ENCODE results near the gene SBK1. TPM values are rescaled to one million over a fixed set of nuclear protein-coding genes. Genes with fewer than 3 reads are reported as not detected.

Gene SBK1
- total and polyA plus RNA-seq, 5 donors from 2014 or later = 2.0 to 20.2 (median 3.4) TPM

- H3K4me1 Mint-ChIP-seq = peaks cover 0 to 17% (median 5%) of the 10 kb centered on the region in 4 donors
- Histone ChIP-seq H3K27me3 (ENCODE audit: control insufficient read depth, insufficient read depth, low read length) (no peaks in the 10 kb centered on the region), H3K27ac (ENCODE audit: insufficient read depth, low read length, poor library complexity, severe bottlenecking) (no peak overlapping the region), H3K4me3 (ENCODE audit: low read depth, low read length) (no peak overlapping the region), H3K4me1 (ENCODE audit: control insufficient read depth, insufficient read depth, low read length, poor library complexity, severe bottlenecking) (peaks cover 7% of the 10 kb centered on the region), H3K36me3 (ENCODE audit: control insufficient read depth, insufficient read depth, low read length) (no peaks in the 10 kb centered on the region), H3K9me3 (ENCODE audit: control insufficient read depth in 2 of 2, low read length in 2 of 2) (no peaks in the 10 kb centered on the region)
- H3K36me3 Mint-ChIP-seq = peaks cover 3% of the 10 kb centered on the region
- DNase-seq = peak in 1 of 3 donors; percentile 45
- H3K27me3 Mint-ChIP-seq = peaks cover 23% of the 10 kb centered on the region
- peaks cover 0 to 8% (median 0%) of the 10 kb centered on the region in 7 donors for H3K9me3 Mint-ChIP-seq
- peak overlapping the region in 1 of 4 donors; percentile 50 for H3K4me3 Mint-ChIP-seq
- ATAC-seq (ENCODE audit: low read depth in 2 of 2) = peak in 1 of 2 donors; percentile 64
- H3K27ac Mint-ChIP-seq = peak overlapping the region in 2 of 3 donors; percentile 40 to 60
Observed at GRCh38 chr16:28259091-28259780, 33.1 kb upstream of the SBK1 start.

- H3K27ac Mint-ChIP-seq = peak overlapping the region in 2 of 3 donors; percentile 40 to 60
- H3K9me3 ChIP-seq (ENCODE audit: control insufficient read depth in 2 of 2, low read length in 2 of 2) = no peaks in the 10 kb centered on the region
- DNase-seq = no peak
- peaks cover 4% of the 10 kb centered on the region for H3K27me3 ChIP-seq (ENCODE audit: control insufficient read depth, insufficient read depth, low read length)
- no peak for ATAC-seq (ENCODE audit: low read depth in 2 of 2)
- no peak overlapping the region for H3K4me3 ChIP-seq (ENCODE audit: low read depth, low read length)
- H3K4me1 ChIP-seq (ENCODE audit: control insufficient read depth, insufficient read depth, low read length, poor library complexity, severe bottlenecking) = peaks cover 7% of the 10 kb centered on the region
- no peak overlapping the region for H3K27ac ChIP-seq (ENCODE audit: insufficient read depth, low read length, poor library complexity, severe bottlenecking)
- peak overlapping the region in 1 of 4 donors; percentile 50 for H3K4me3 Mint-ChIP-seq
- peaks cover 27% of the 10 kb centered on the region for H3K27me3 Mint-ChIP-seq
- peaks cover 3 to 20% (median 5%) of the 10 kb centered on the region in 4 donors for H3K4me1 Mint-ChIP-seq
- peaks cover 0 to 4% (median 0%) of the 10 kb centered on the region in 7 donors for H3K9me3 Mint-ChIP-seq
- no peaks in the 10 kb centered on the region for H3K36me3 ChIP-seq (ENCODE audit: control insufficient read depth, insufficient read depth, low read length)
- peaks cover 3% of the 10 kb centered on the region for H3K36me3 Mint-ChIP-seq
Observed at GRCh38 chr16:28259781-28260150, 32.6 kb upstream of the SBK1 start.

GRCh38 chr16:28260193-28260592 lies 32.1 kb upstream of the SBK1 start:
- Histone ChIP-seq H3K4me1 (ENCODE audit: control insufficient read depth, insufficient read depth, low read length, poor library complexity, severe bottlenecking) (peaks cover 7% of the 10 kb centered on the region), H3K27me3 (ENCODE audit: control insufficient read depth, insufficient read depth, low read length) (peaks cover 4% of the 10 kb centered on the region), H3K9me3 (ENCODE audit: control insufficient read depth in 2 of 2, low read length in 2 of 2) (no peaks in the 10 kb centered on the region), H3K27ac (ENCODE audit: insufficient read depth, low read length, poor library complexity, severe bottlenecking) (no peak overlapping the region), H3K4me3 (ENCODE audit: low read depth, low read length) (no peak overlapping the region), H3K36me3 (ENCODE audit: control insufficient read depth, insufficient read depth, low read length) (no peaks in the 10 kb centered on the region)
- Mint-ChIP-seq H3K27ac (peak overlapping the region in 1 of 3 donors; percentile 7), H3K4me3 (no peak overlapping the region), H3K36me3 (peaks cover 3% of the 10 kb centered on the region), H3K27me3 (peaks cover 29% of the 10 kb centered on the region), H3K9me3 (peaks cover 0 to 4% (median 0%) of the 10 kb centered on the region in 7 donors), H3K4me1 (peaks cover 3 to 21% (median 5%) of the 10 kb centered on the region in 4 donors)
- DNase-seq = no peak
- no peak for ATAC-seq (ENCODE audit: low read depth in 2 of 2)

DNA sequence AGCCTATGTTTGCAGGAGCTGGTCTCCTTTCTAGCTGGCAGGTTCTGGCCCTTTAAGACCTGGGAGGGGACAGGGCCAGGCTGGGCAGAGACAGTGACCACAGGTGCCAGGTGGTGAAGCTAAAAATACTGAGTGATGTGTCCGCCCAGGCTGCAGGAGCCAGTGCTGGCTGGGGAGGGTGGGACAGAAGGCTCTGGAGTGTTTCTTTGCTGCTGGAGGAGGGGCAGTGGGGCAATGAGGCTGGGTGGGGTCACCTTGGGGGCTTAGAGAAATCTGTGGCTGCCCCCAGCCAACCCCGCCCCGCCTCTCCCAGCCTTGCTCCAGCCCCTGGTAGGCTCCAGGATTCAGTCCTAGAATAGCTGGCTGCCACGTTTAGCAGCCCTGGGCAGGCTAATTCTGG lies 30.4 kb upstream of the SBK1 start:
- DNase-seq (no peak), ATAC-seq (ENCODE audit: low read depth in 2 of 2) (no peak)
- Mint-ChIP-seq H3K27me3 (peaks cover 34% of the 10 kb centered on the region), H3K9me3 (peaks cover 0 to 4% (median 0%) of the 10 kb centered on the region in 7 donors), H3K4me1 (peaks cover 3 to 31% (median 6%) of the 10 kb centered on the region in 4 donors), H3K4me3 (no peak overlapping the region), H3K36me3 (peaks cover 3% of the 10 kb centered on the region), H3K27ac (peak overlapping the region in 1 of 3 donors; percentile 26)
- Histone ChIP-seq H3K9me3 (ENCODE audit: control insufficient read depth in 2 of 2, low read length in 2 of 2) (no peaks in the 10 kb centered on the region), H3K27me3 (ENCODE audit: control insufficient read depth, insufficient read depth, low read length) (peaks cover 4% of the 10 kb centered on the region), H3K27ac (ENCODE audit: insufficient read depth, low read length, poor library complexity, severe bottlenecking) (no peak overlapping the region), H3K4me3 (ENCODE audit: low read depth, low read length) (no peak overlapping the region), H3K4me1 (ENCODE audit: control insufficient read depth, insufficient read depth, low read length, poor library complexity, severe bottlenecking) (peaks cover 7% of the 10 kb centered on the region), H3K36me3 (ENCODE audit: control insufficient read depth, insufficient read depth, low read length) (no peaks in the 10 kb centered on the region)

DNA sequence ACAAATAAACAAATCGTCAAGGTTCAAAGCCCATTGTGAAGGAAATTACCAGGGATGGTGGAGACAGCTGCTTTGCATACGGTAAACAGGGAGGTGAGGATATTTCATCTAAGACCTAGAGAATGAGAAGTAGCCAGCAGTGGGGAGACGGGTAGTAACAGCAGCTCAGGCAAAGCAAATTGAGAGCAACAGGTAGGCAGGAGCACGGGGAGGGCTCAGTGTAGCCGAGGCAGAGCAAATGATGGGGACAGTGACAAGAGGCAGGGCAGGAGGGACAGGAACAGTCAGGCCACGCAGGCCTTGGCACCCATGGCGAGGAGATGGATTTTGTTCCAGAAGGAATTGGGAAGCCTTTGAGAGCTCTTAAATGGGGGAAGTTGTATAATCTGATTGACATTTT lies 29.0 kb upstream of the SBK1 start:
- Histone ChIP-seq H3K27ac (ENCODE audit: insufficient read depth, low read length, poor library complexity, severe bottlenecking) (no peak overlapping the region), H3K4me3 (ENCODE audit: low read depth, low read length) (no peak overlapping the region), H3K36me3 (ENCODE audit: control insufficient read depth, insufficient read depth, low read length) (no peaks in the 10 kb centered on the region), H3K27me3 (ENCODE audit: control insufficient read depth, insufficient read depth, low read length) (peaks cover 4% of the 10 kb centered on the region), H3K4me1 (ENCODE audit: control insufficient read depth, insufficient read depth, low read length, poor library complexity, severe bottlenecking) (peaks cover 7% of the 10 kb centered on the region), H3K9me3 (ENCODE audit: control insufficient read depth in 2 of 2, low read length in 2 of 2) (no peaks in the 10 kb centered on the region)
- Mint-ChIP-seq H3K4me3 (no peak overlapping the region), H3K9me3 (peaks cover 0 to 4% (median 0%) of the 10 kb centered on the region in 7 donors), H3K36me3 (peaks cover 3% of the 10 kb centered on the region), H3K4me1 (peaks cover 3 to 28% (median 6%) of the 10 kb centered on the region in 4 donors), H3K27ac (no peak overlapping the region), H3K27me3 (peaks cover 33% of the 10 kb centered on the region)
- DNase-seq (no peak), ATAC-seq (ENCODE audit: low read depth in 2 of 2) (no peak)

GRCh38 chr16:28264656-28265055 lies 27.7 kb upstream of the SBK1 start:
- H3K27me3 Mint-ChIP-seq = peaks cover 33% of the 10 kb centered on the region
- peaks cover 3% of the 10 kb centered on the region for H3K36me3 Mint-ChIP-seq
- peaks cover under 1% of the 10 kb centered on the region for H3K4me1 ChIP-seq (ENCODE audit: control insufficient read depth, insufficient read depth, low read length, poor library complexity, severe bottlenecking)
- no peaks in the 10 kb centered on the region for H3K36me3 ChIP-seq (ENCODE audit: control insufficient read depth, insufficient read depth, low read length)
- H3K27me3 ChIP-seq (ENCODE audit: control insufficient read depth, insufficient read depth, low read length) = peaks cover 4% of the 10 kb centered on the region
- no peak overlapping the region for H3K4me3 ChIP-seq (ENCODE audit: low read depth, low read length)
- no peak for ATAC-seq (ENCODE audit: low read depth in 2 of 2)
- H3K27ac Mint-ChIP-seq = peak overlapping the region in 1 of 3 donors; percentile 47
- H3K27ac ChIP-seq (ENCODE audit: insufficient read depth, low read length, poor library complexity, severe bottlenecking) = no peak overlapping the region
- no peaks in the 10 kb centered on the region for H3K9me3 ChIP-seq (ENCODE audit: control insufficient read depth in 2 of 2, low read length in 2 of 2)
- H3K4me3 Mint-ChIP-seq = peak overlapping the region in 1 of 4 donors; percentile 54
- no peak for DNase-seq
- peaks cover 3 to 23% (median 4%) of the 10 kb centered on the region in 4 donors for H3K4me1 Mint-ChIP-seq
- peaks cover 0 to 4% (median 0%) of the 10 kb centered on the region in 7 donors for H3K9me3 Mint-ChIP-seq

DNA sequence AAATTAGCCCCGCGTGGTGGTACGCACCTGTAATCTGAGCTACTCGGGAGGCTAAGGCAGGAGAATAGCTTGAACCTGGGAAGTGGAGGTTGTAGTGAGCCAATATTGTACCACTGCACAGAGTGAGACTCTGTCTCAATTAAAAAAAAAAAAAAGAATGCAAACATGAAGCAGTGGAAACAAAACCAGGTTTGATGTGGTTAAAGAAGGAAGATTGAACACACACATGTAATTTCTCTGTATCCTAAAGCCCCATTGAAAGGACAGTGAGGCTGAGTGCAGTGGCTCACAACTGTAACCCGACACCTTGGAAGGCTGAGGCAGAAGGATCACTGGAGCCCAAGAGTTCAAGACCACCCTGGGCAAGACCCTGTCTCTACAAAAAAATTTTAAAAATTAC lies 26.5 kb upstream of the SBK1 start:
- no peaks in the 10 kb centered on the region for H3K36me3 ChIP-seq (ENCODE audit: control insufficient read depth, insufficient read depth, low read length)
- DNase-seq (no peak), ATAC-seq (ENCODE audit: low read depth in 2 of 2) (no peak)
- Mint-ChIP-seq H3K27ac (no peak overlapping the region), H3K4me1 (peaks cover 0 to 19% (median 4%) of the 10 kb centered on the region in 4 donors), H3K4me3 (no peak overlapping the region), H3K27me3 (peaks cover 33% of the 10 kb centered on the region), H3K9me3 (peaks cover 0 to 1% (median 0%) of the 10 kb centered on the region in 7 donors), H3K36me3 (peaks cover 3% of the 10 kb centered on the region)
- peaks cover 4% of the 10 kb centered on the region for H3K27me3 ChIP-seq (ENCODE audit: control insufficient read depth, insufficient read depth, low read length)
- H3K27ac ChIP-seq (ENCODE audit: insufficient read depth, low read length, poor library complexity, severe bottlenecking) = no peak overlapping the region
- no peaks in the 10 kb centered on the region for H3K9me3 ChIP-seq (ENCODE audit: control insufficient read depth in 2 of 2, low read length in 2 of 2)
- H3K4me1 ChIP-seq (ENCODE audit: control insufficient read depth, insufficient read depth, low read length, poor library complexity, severe bottlenecking) = no peaks in the 10 kb centered on the region
- H3K4me3 ChIP-seq (ENCODE audit: low read depth, low read length) = no peak overlapping the region

DNA sequence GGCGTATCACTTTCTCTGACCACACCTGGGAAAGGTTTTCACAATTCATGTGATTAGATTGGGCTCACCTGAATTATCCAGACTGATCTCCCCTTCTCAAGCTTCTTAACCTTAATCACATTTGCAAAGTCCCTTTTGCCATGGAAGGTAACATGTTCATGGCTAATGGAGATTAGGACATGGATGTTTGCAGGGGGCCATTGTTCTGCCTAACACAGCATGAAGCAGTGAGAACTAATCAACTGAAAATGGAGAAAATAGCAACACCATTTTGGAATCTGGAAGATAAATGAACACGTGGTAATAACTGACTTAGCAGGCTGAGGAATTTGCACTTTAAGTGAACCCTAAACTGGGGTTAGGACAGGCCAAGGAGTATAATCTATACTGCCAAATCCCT lies 25.0 kb upstream of the SBK1 start:
- DNase-seq = no peak
- no peaks in the 10 kb centered on the region for H3K4me1 ChIP-seq (ENCODE audit: control insufficient read depth, insufficient read depth, low read length, poor library complexity, severe bottlenecking)
- Mint-ChIP-seq H3K4me1 (peaks cover 0 to 19% (median 4%) of the 10 kb centered on the region in 4 donors), H3K36me3 (peaks cover 3% of the 10 kb centered on the region), H3K4me3 (no peak overlapping the region), H3K9me3 (peaks cover 0 to 1% (median 0%) of the 10 kb centered on the region in 7 donors), H3K27me3 (peaks cover 39% of the 10 kb centered on the region), H3K27ac (no peak overlapping the region)
- H3K4me3 ChIP-seq (ENCODE audit: low read depth, low read length) = no peak overlapping the region
- no peak for ATAC-seq (ENCODE audit: low read depth in 2 of 2)
- H3K27me3 ChIP-seq (ENCODE audit: control insufficient read depth, insufficient read depth, low read length) = peaks cover 4% of the 10 kb centered on the region
- no peaks in the 10 kb centered on the region for H3K9me3 ChIP-seq (ENCODE audit: control insufficient read depth in 2 of 2, low read length in 2 of 2)
- no peaks in the 10 kb centered on the region for H3K36me3 ChIP-seq (ENCODE audit: control insufficient read depth, insufficient read depth, low read length)
- no peak overlapping the region for H3K27ac ChIP-seq (ENCODE audit: insufficient read depth, low read length, poor library complexity, severe bottlenecking)

Data from CD4-positive, CD25-positive, alpha-beta regulatory T cell (primary cell).